ENCODE measurements around the gene LRRC49.

The LRRC49 gene

GRCh38 chr15:71071529-71071928, 178.9 kb downstream of the LRRC49 start:
- Histone ChIP-seq H3K36me3 (replicated peaks) (no peaks in the 10 kb centered on the region), H3K9me3 (no peaks in the 10 kb centered on the region), H3K4me1 (no peaks in the 10 kb centered on the region), H3K4me3 (no peak overlapping the region), H3K27me3 (ENCODE audit: low read depth) (0 out of 2 replicates have a peak, but pooled peaks cover 3% of the 10 kb centered on the region)
- DNase-seq (ENCODE audit: low spot score in 2 of 2): no peak
- in situ Hi-C loops (cut with MboI; ENCODE audit: low sequenced_read_pairs): no loop called here

- in situ Hi-C loops (cut with MboI; ENCODE audit: low sequenced_read_pairs): no loop called here
- no peak for DNase-seq (ENCODE audit: low spot score in 2 of 2)
- H3K4me3 ChIP-seq: no peak overlapping the region
- H3K27me3 ChIP-seq (ENCODE audit: low read depth): 0 out of 2 replicates have a peak, but pooled peaks cover 3% of the 10 kb centered on the region
- H3K9me3 ChIP-seq: no peaks in the 10 kb centered on the region
- no peaks in the 10 kb centered on the region for H3K4me1 ChIP-seq
- H3K36me3 ChIP-seq (replicated peaks): no peaks in the 10 kb centered on the region
Observed at GRCh38 chr15:71072423-71072822, 179.8 kb downstream of the LRRC49 start.

GRCh38 chr15:71078506-71079207, 186.0 kb downstream of the LRRC49 start:
- Histone ChIP-seq H3K9me3 (no peaks in the 10 kb centered on the region), H3K36me3 (replicated peaks) (no peaks in the 10 kb centered on the region), H3K4me1 (no peaks in the 10 kb centered on the region), H3K4me3 (no peak overlapping the region), H3K27me3 (ENCODE audit: low read depth) (no peaks in the 10 kb centered on the region)
- no peak for DNase-seq (ENCODE audit: low spot score in 2 of 2)
- in situ Hi-C loops (cut with MboI; ENCODE audit: low sequenced_read_pairs): no loop called here

GRCh38 chr15:71079208-71080044, 186.8 kb downstream of the LRRC49 start:
- no peak for DNase-seq (ENCODE audit: low spot score in 2 of 2)
- H3K4me1 ChIP-seq: no peaks in the 10 kb centered on the region
- in situ Hi-C loops (cut with MboI; ENCODE audit: low sequenced_read_pairs): no loop called here
- H3K9me3 ChIP-seq: no peaks in the 10 kb centered on the region
- H3K4me3 ChIP-seq: no peak overlapping the region
- no peaks in the 10 kb centered on the region for H3K27me3 ChIP-seq (ENCODE audit: low read depth)
- H3K36me3 ChIP-seq (replicated peaks): no peaks in the 10 kb centered on the region

- Histone ChIP-seq H3K27me3 (ENCODE audit: low read depth) (no peaks in the 10 kb centered on the region), H3K4me1 (no peaks in the 10 kb centered on the region), H3K4me3 (no peak overlapping the region), H3K36me3 (replicated peaks) (no peaks in the 10 kb centered on the region), H3K9me3 (no peaks in the 10 kb centered on the region)
- DNase-seq (ENCODE audit: low spot score in 2 of 2): no peak
- in situ Hi-C loops (cut with MboI; ENCODE audit: low sequenced_read_pairs): no loop called here
Observed at GRCh38 chr15:71080166-71080565, 187.5 kb downstream of the LRRC49 start.

- no peaks in the 10 kb centered on the region for H3K36me3 ChIP-seq (replicated peaks)
- no peak overlapping the region for H3K4me3 ChIP-seq
- H3K9me3 ChIP-seq: no peaks in the 10 kb centered on the region
- in situ Hi-C loops (cut with MboI; ENCODE audit: low sequenced_read_pairs): no loop called here
- no peaks in the 10 kb centered on the region; the same call in 1 of the 2 replicates for H3K4me1 ChIP-seq
- DNase-seq (ENCODE audit: low spot score in 2 of 2): no peak
- no peaks in the 10 kb centered on the region for H3K27me3 ChIP-seq (ENCODE audit: low read depth)
Observed at GRCh38 chr15:71080705-71081104, 188.1 kb downstream of the LRRC49 start.

- in situ Hi-C loops (cut with MboI; ENCODE audit: low sequenced_read_pairs): no loop called here
- no peak overlapping the region for H3K4me3 ChIP-seq
- no peaks in the 10 kb centered on the region for H3K27me3 ChIP-seq (ENCODE audit: low read depth)
- no peak for DNase-seq (ENCODE audit: low spot score in 2 of 2)
- H3K4me1 ChIP-seq: no peaks in the 10 kb centered on the region; the same call in 1 of the 2 replicates
- H3K36me3 ChIP-seq (replicated peaks): no peaks in the 10 kb centered on the region
- no peaks in the 10 kb centered on the region for H3K9me3 ChIP-seq
Observed at GRCh38 chr15:71082803-71083202, 190.2 kb downstream of the LRRC49 start.

GRCh38 chr15:71083349-71083748, 190.7 kb downstream of the LRRC49 start:
- Histone ChIP-seq H3K4me1 (no peaks in the 10 kb centered on the region; the same call in 1 of the 2 replicates), H3K36me3 (replicated peaks) (no peaks in the 10 kb centered on the region), H3K4me3 (no peak overlapping the region), H3K9me3 (no peaks in the 10 kb centered on the region), H3K27me3 (ENCODE audit: low read depth) (no peaks in the 10 kb centered on the region)
- in situ Hi-C loops (cut with MboI; ENCODE audit: low sequenced_read_pairs): no loop called here
- no peak for DNase-seq (ENCODE audit: low spot score in 2 of 2)

- Histone ChIP-seq H3K4me3 (no peak overlapping the region), H3K9me3 (no peaks in the 10 kb centered on the region), H3K36me3 (replicated peaks) (no peaks in the 10 kb centered on the region), H3K4me1 (no peaks in the 10 kb centered on the region; the same call in 1 of the 2 replicates), H3K27me3 (ENCODE audit: low read depth) (no peaks in the 10 kb centered on the region; the same call in 1 of the 2 replicates)
- in situ Hi-C loops (cut with MboI; ENCODE audit: low sequenced_read_pairs): no loop called here
- DNase-seq (ENCODE audit: low spot score in 2 of 2): no peak
Observed at GRCh38 chr15:71084264-71084663, 191.6 kb downstream of the LRRC49 start.

GRCh38 chr15:71085809-71086208, 193.2 kb downstream of the LRRC49 start:
- in situ Hi-C loops (cut with MboI; ENCODE audit: low sequenced_read_pairs): no loop called here
- peak; percentile 35 to 70 for DNase-seq (ENCODE audit: low spot score in 2 of 2)
- Histone ChIP-seq H3K9me3 (no peaks in the 10 kb centered on the region), H3K27me3 (ENCODE audit: low read depth) (no peaks in the 10 kb centered on the region; the same call in 1 of the 2 replicates), H3K36me3 (replicated peaks) (no peaks in the 10 kb centered on the region), H3K4me1 (no peaks in the 10 kb centered on the region; the same call in 1 of the 2 replicates), H3K4me3 (no peak overlapping the region)

GRCh38 chr15:71088155-71088554, 195.5 kb downstream of the LRRC49 start:
- Histone ChIP-seq H3K4me3 (no peak overlapping the region), H3K4me1 (no peaks in the 10 kb centered on the region; the same call in 1 of the 2 replicates), H3K9me3 (no peaks in the 10 kb centered on the region), H3K27me3 (ENCODE audit: low read depth) (peaks cover 3% of the 10 kb centered on the region; the same call in 1 of the 2 replicates), H3K36me3 (replicated peaks) (no peaks in the 10 kb centered on the region)
- in situ Hi-C loops (cut with MboI; ENCODE audit: low sequenced_read_pairs): no loop called here
- no peak for DNase-seq (ENCODE audit: low spot score in 2 of 2)

- Histone ChIP-seq H3K4me1 (no peaks in the 10 kb centered on the region; the same call in 1 of the 2 replicates), H3K27me3 (ENCODE audit: low read depth) (peaks cover 3% of the 10 kb centered on the region; the same call in 1 of the 2 replicates), H3K9me3 (no peaks in the 10 kb centered on the region), H3K4me3 (no peak overlapping the region), H3K36me3 (replicated peaks) (no peaks in the 10 kb centered on the region)
- in situ Hi-C loops (cut with MboI; ENCODE audit: low sequenced_read_pairs): no loop called here
- no peak for DNase-seq (ENCODE audit: low spot score in 2 of 2)
Observed at GRCh38 chr15:71088683-71089082, 196.1 kb downstream of the LRRC49 start.

GRCh38 chr15:71089801-71090200, 197.2 kb downstream of the LRRC49 start:
- in situ Hi-C loops (cut with MboI; ENCODE audit: low sequenced_read_pairs): no loop called here
- H3K36me3 ChIP-seq (replicated peaks): no peaks in the 10 kb centered on the region
- H3K27me3 ChIP-seq (ENCODE audit: low read depth): peaks cover 4% of the 10 kb centered on the region; the same call in 1 of the 2 replicates
- DNase-seq (ENCODE audit: low spot score in 2 of 2): no peak
- no peak overlapping the region for H3K4me3 ChIP-seq
- H3K9me3 ChIP-seq: no peaks in the 10 kb centered on the region
- no peaks in the 10 kb centered on the region; the same call in 1 of the 2 replicates for H3K4me1 ChIP-seq

GRCh38 chr15:71091601-71092000, 199.0 kb downstream of the LRRC49 start:
- Histone ChIP-seq H3K9me3 (no peaks in the 10 kb centered on the region), H3K27me3 (ENCODE audit: low read depth) (peaks cover 4% of the 10 kb centered on the region; the same call in 1 of the 2 replicates), H3K4me3 (no peak overlapping the region), H3K4me1 (no peaks in the 10 kb centered on the region), H3K36me3 (replicated peaks) (no peaks in the 10 kb centered on the region)
- DNase-seq (ENCODE audit: low spot score in 2 of 2): no peak
- in situ Hi-C loops (cut with MboI; ENCODE audit: low sequenced_read_pairs): no loop called here
